ENCODE results near the gene SLC5A11. TPM values are rescaled to one million over a fixed set of nuclear protein-coding genes. Genes with fewer than 3 reads are reported as not detected.

Gene SLC5A11
- total RNA-seq, 1 experiment from 2014 or later: 0.22 TPM

DNA sequence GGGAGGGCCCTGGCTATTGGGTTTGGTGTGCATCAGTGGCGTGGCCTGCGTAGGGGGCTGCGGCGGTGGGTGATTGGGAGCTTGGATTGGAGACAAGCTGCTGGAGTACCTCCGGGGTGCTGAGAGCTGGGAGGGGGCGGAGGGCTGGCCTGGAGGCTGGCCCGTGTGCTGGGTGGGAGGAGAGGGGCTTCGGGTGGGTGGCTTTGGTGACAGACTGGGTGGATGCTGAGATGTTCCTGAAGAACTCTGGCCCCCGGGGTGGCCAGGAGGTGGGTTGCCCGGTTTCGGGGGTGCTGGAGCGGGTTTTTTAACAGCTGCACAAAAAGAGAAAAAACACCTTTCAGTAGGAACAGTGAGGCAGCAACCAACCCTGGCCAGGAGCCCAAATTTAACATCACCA, 85.3 kb downstream of the SLC5A11 start:
- Histone ChIP-seq H2BK15ac (ENCODE audit: low read depth, low read length) (no peak overlapping the region), H3K4me1 (ENCODE audit: insufficient read depth, low read length) (no peaks in the 10 kb centered on the region), H3K9ac (ENCODE audit: extremely low read depth, insufficient read length, low read length) (no peak overlapping the region), H3K9me3 (ENCODE audit: control insufficient read depth, low read depth, low read length) (no peaks in the 10 kb centered on the region), H3K14ac (ENCODE audit: insufficient read depth, low read length) (no peak overlapping the region), H3K27me3 (ENCODE audit: insufficient read depth, low read length) (no peaks in the 10 kb centered on the region), H4K20me1 (ENCODE audit: control insufficient read depth, insufficient read depth, insufficient read length) (no peaks in the 10 kb centered on the region), H3K27ac (ENCODE audit: insufficient read length, low read depth, low read length) (no peak overlapping the region), H3K23me2 (ENCODE audit: insufficient read length, low read depth, low read length, poor library complexity, severe bottlenecking) (no peaks in the 10 kb centered on the region), H2BK5ac (ENCODE audit: insufficient read length, low read length) (no peak overlapping the region), H3K79me2 (ENCODE audit: insufficient read depth, low read length) (no peaks in the 10 kb centered on the region), H4K5ac (ENCODE audit: insufficient read length, low read depth, low read length) (no peak overlapping the region), H3K56ac (ENCODE audit: insufficient read length, low read depth, low read length) (no peak overlapping the region), H4K91ac (ENCODE audit: insufficient read length, low read depth, low read length) (no peak overlapping the region), H3K4me2 (ENCODE audit: insufficient read depth, insufficient read length, low read length) (no peak overlapping the region), H3K4ac (ENCODE audit: low read depth, low read length) (no peak overlapping the region), H2BK20ac (ENCODE audit: low read depth, low read length, poor library complexity, severe bottlenecking) (no peak overlapping the region), H4K8ac (replicated peaks; ENCODE audit: insufficient read length, low read depth, low read length) (no peak overlapping the region), H2BK120ac (ENCODE audit: low read depth, low read length, poor library complexity, severe bottlenecking) (no peak overlapping the region), H2AFZ (ENCODE audit: low read length) (no peak overlapping the region), H3K79me1 (ENCODE audit: insufficient read depth, low read depth, low read length, poor library complexity, severe bottlenecking) (no peaks in the 10 kb centered on the region), H3K23ac (ENCODE audit: insufficient read length, low read depth, low read length) (no peak overlapping the region), H2AK5ac (ENCODE audit: insufficient read length, low read length) (no peak overlapping the region), H2BK12ac (ENCODE audit: insufficient read length, low read depth, low read length) (no peak overlapping the region), H3K18ac (ENCODE audit: insufficient read length, low read depth, low read length) (no peak overlapping the region), H3T11ph (ENCODE audit: low read length) (no peak overlapping the region)
- Mint-ChIP-seq H3K4me3 (no peak overlapping the region), H3K9me3 (no peaks in the 10 kb centered on the region), H3K27me3 (ENCODE audit: low read depth) (no peaks in the 10 kb centered on the region), H3K4me1 (no peaks in the 10 kb centered on the region), H3K27ac (no peak overlapping the region), H3K36me3 (ENCODE audit: insufficient read depth in 1 of 3, low read depth in 3 of 3) (peaks cover 16 to 68% (median 52%) of the 10 kb centered on the region in 3 experiments; a peak in 6 of 7 replicates)
- TF ChIP-seq, protein P1, sequence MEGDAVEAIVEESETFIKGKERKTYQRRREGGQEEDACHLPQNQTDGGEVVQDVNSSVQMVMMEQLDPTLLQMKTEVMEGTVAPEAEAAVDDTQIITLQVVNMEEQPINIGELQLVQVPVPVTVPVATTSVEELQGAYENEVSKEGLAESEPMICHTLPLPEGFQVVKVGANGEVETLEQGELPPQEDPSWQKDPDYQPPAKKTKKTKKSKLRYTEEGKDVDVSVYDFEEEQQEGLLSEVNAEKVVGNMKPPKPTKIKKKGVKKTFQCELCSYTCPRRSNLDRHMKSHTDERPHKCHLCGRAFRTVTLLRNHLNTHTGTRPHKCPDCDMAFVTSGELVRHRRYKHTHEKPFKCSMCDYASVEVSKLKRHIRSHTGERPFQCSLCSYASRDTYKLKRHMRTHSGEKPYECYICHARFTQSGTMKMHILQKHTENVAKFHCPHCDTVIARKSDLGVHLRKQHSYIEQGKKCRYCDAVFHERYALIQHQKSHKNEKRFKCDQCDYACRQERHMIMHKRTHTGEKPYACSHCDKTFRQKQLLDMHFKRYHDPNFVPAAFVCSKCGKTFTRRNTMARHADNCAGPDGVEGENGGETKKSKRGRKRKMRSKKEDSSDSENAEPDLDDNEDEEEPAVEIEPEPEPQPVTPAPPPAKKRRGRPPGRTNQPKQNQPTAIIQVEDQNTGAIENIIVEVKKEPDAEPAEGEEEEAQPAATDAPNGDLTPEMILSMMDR (conservative IDR thresholded peaks at IDR 0.05): no peak
- no peak for DNase-seq
- WGBS (ENCODE audit: extremely low coverage, insufficient read length, low lambda C conversion rate): no CpG with 5 or more reads among the region's 12 CpGs

Measured in H9 (cell line).